Choroid plexus epithelial cell (primary cell): ENCODE data around the gene TST.

ENCODE experiments used
- DNase-seq: peaks from one replicate; pipeline ENCODE4 v3.0.0-alpha.2; 2010; ENCODE audit warnings: low read depth
- H3K4me3 ChIP-seq: 2 replicates; pipeline ENCODE4 v1.5.1; 2011; ENCODE audit warnings: low read depth, mild to moderate bottlenecking, control low read depth, low read length, moderate library complexity
- CTCF ChIP-seq: conservative IDR thresholded peaks from 2 replicates; pipeline ENCODE4 v1.5.1; 2011; ENCODE audit warnings: low read depth, mild to moderate bottlenecking, control low read depth, inconsistent platforms, low read length, moderate library complexity

Gene TST

GRCh38 chr22:37063431-37064420 lies 44.5 kb upstream of the TST start:
- TF ChIP-seq CTCF, result no peak
- DNase-seq, result no peak
- H3K4me3 ChIP-seq, result no peak overlapping the region

- no peak overlapping the region for H3K4me3 ChIP-seq
- TF ChIP-seq CTCF, result no peak
- no peak for DNase-seq
Observed at GRCh38 chr22:37062702-37063381, 43.6 kb upstream of the TST start.

GRCh38 chr22:37062376-37062675 lies 43.1 kb upstream of the TST start:
- no peak for TF ChIP-seq CTCF

GRCh38 chr22:37061611-37062375 lies 42.5 kb upstream of the TST start:
- TF ChIP-seq CTCF, result no peak
- no peak overlapping the region for H3K4me3 ChIP-seq
- no peak for DNase-seq

More at GRCh38 chr22:37062376-37062675, 43.1 kb upstream of the TST start:
- no peak for DNase-seq
- no peak overlapping the region for H3K4me3 ChIP-seq

- TF ChIP-seq CTCF, result no peak
Observed at GRCh38 chr22:37060801-37061610, 41.8 kb upstream of the TST start.

GRCh38 chr22:37059876-37060449 lies 40.7 kb upstream of the TST start:
- no peak overlapping the region for H3K4me3 ChIP-seq
- TF ChIP-seq CTCF, result no peak
- no peak for DNase-seq

More at GRCh38 chr22:37060801-37061610, 41.8 kb upstream of the TST start:
- no peak overlapping the region for H3K4me3 ChIP-seq
- no peak for DNase-seq
